Right ventricle myocardium superior (tissue), 1 donor: ENCODE measurements around the gene WDR41. TPM values are rescaled to one million over a fixed set of nuclear protein-coding genes. Genes with fewer than 3 reads are reported as not detected.
"Not testable (repeated sequence)": the region's sequence is repeated elsewhere in the genome, so short reads cannot be mapped to it uniquely, and the experiment has no call there.

ENCODE experiments used
- ATAC-seq: fragments of 200-7000 bp; cut with Tn5 transposase; one replicate; pipeline ENCODE4 v1.9.1; 2020; ENCODE audit warnings: mild to moderate bottlenecking; ENCODE audit not compliant: poor library complexity
- DNase-seq: peaks from one replicate; pipeline ENCODE4 v3.0.0-alpha.2; 2020
- intact Hi-C: fragments of 100-400 bp; cut with DNase I; formaldehyde crosslinking; loops from one replicate; pipeline ENCODE4 v1.11.2; 2022
- long read RNA-seq: library from polyadenylated mRNA; unstranded; transcript quantifications from one replicate; pipeline ENCODE4 v2.0.0, GENCODE V29; 2021
- total RNA-seq: library from RNA; stranded (reverse); fragmentation: NEBNext Ultra II Directional; extraction: Animal tissue kit (Norgen Biotek cat#: 25700); gene quantifications from one replicate; pipeline ENCODE4 v1.2.1, GENCODE V29; 2021
- donor health status: DM: no; HTN: yes; CAD: no; lungs with severe emphysema.

WDR41 gene, protein sequence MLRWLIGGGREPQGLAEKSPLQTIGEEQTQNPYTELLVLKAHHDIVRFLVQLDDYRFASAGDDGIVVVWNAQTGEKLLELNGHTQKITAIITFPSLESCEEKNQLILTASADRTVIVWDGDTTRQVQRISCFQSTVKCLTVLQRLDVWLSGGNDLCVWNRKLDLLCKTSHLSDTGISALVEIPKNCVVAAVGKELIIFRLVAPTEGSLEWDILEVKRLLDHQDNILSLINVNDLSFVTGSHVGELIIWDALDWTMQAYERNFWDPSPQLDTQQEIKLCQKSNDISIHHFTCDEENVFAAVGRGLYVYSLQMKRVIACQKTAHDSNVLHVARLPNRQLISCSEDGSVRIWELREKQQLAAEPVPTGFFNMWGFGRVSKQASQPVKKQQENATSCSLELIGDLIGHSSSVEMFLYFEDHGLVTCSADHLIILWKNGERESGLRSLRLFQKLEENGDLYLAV
- total RNA-seq = 23.8 TPM
- long read RNA-seq, transcript WDR41-201 (13 exons, 3,958 nt) = major isoform, 22 of 35 reads
- long read RNA-seq, partial matches to known transcripts = 4 of 35 reads
- long read RNA-seq, other reads (novel, unspliced or antisense) = 9 of 35 reads

DNA sequence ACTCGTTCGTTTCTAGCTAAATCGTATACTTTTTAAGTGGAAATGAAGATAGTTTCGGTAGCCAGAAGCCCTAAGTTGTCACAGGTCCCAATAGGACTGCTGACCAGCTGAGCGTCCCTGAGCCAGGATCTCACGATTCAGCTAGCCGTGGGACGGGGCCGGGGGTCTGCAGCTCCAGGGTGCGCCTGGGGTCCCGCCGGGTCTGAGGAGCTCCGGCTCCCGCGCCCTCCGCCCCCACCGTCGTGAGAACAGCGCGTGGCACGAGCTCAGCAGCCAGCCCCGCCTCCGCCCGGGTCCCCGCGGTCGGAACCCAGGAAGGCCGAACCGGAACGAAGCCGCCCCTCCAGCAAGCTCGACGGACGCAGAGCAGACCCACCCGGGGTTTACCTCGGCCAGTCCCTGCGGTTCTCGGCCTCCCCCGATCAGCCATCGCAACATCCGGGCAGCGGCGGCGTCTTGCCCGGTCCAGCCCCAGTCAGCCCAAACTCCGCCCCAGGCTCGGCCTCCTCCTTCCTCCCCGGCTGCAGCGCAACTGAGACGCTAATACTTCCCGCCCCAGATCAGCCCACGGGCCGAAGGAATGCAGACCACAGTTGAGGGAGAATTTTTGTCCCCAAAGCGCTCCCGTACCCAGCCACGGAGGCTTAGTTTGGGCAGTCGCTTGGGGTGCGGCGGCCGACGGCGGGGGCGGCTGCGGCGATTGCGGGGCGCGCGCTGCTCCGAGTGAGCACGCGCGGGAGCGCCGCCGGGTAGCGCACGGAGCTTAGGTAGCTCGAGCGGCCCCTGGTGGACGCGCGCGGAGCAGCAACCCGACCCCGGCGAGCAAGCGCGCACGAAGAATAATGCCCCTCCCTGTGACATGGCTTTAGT, at the start of gene WDR41:
Gene WDR41 (minus strand): TSS at position 534 of the 870 bp plus-strand sequence. CDS start 96 bp downstream, at position 438.
- intact Hi-C loops = loop anchor here (10.0 kb wide), 1 partner anchor 357 kb away; no protein-coding TSS in a partner anchor
- peak; percentile 98 for ATAC-seq
- peak; percentile 96 for DNase-seq

DNA sequence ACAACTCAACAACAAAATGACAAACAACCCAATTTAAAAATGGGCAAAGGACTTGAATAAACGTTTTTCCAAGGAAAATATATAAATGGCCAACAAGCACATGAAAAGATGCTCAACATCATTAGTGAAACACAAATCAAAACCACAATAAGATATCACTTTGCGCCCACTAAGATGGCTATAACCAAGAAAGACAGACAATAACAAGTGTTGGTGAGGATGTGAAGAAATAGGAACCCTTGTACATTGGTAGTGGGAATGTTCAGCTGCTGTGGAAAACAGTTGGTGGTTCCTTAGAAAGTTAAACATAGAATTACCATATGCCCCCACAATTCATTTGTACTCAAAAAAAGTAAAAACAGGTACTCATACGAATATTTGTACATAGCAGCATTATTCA, 39.2 kb upstream of the WDR41 start:
- no peak for DNase-seq
- intact Hi-C loops = no loop called here
- ATAC-seq = no peak

DNA sequence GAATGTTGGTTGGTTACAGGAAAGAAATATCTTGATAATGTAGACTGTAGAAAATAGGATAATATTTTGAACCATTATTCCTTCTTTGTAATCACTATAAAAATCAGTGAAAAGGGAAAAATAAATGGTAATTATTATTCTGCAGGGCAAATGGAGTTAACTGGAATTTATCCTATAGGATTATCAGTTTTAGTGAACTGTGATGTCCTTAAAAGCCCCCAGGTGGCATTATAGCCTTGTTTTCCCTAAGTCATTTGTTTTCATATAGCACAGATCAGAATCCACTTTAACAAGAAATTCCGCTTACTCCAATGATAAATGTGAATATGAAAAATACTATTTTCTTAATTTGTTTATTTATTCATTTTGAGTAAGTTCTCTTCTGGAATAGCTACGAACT, 26.2 kb upstream of the WDR41 start:
- ATAC-seq (no peak), DNase-seq (no peak)
- intact Hi-C loops = no loop called here

DNA sequence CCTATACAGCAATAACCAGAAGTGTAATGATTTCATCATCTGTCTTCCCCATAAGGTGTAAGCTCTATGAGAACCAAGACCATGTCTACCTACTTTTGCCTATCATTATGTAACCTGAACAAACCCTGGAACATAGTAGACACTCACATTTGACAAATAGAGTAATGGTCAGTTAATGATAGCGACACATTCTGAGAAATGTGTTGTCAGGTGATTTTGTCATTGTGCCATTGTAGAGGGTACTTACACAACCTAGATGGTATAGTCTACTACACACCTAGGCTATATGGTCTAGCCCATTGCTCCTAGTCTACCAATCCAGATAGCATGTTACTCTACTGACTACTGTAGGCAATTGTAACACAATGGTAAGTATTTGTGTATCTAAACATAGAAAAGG, 22.3 kb upstream of the WDR41 start:
- intact Hi-C loops = no loop called here
- DNase-seq (no peak), ATAC-seq (no peak)

DNA sequence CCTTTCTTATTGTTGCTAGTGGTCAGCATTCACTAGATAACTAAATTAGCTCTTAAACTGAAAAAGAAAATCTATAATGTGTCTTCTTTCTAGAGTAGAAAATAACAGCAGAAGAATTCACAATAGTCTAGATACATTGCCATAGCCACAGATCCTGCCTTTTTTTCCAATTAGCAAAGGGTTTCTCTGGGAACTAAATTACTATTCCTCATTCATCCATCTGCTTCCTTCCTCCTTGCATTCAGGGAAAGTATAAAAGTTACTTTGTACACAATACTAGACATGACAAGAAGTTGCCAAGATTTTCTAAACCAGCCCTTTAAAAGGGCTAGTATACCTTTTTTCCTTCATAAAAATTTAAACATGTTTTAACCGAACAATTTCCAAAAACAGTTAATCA, 21.2 kb upstream of the WDR41 start:
- intact Hi-C loops = no loop called here
- no peak for DNase-seq
- ATAC-seq = no peak

DNA sequence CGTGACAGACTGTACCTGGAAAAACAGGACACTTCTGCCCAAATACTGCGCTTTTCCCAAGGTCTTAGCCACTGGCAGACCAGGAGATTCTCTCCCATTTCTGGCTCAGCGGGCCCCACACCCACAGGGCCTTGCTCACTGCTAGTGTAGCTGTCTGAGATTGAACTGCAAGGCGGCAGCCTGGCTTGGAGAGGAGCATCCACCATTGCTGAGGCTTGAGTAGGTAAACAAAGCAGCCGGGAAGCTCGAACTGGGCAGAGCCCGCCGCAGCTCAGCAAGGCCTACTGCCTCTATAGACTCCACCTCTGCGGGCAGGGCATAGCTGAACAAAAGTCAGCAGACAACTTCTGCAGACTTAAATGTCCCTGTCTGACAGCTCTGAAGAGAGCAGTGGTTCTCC, 9.0 kb upstream of the WDR41 start:
- intact Hi-C loops, DNase-seq, ATAC-seq: not testable (repeated sequence)

DNA sequence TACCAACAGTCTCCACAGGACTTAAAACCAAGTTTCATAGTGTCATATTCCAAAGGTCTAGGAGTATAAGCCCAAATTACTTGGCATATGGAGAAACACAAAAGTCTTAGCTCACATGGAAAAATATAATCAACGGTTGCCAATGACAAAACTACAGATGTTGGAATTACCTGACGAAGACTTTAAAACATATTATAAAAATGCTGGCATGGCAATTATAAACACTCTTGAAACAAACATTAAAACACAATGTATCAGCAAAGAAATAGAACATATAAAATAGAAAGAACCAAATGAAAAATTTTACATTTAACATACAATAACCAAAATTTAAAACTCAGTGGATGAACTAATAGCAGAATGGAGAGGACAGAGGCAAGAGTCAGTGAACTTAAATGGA, 7.9 kb upstream of the WDR41 start:
- DNase-seq = no peak
- intact Hi-C loops = loop anchor here (10.0 kb wide), 1 partner anchor 365 kb away; no protein-coding TSS in a partner anchor
- no peak for ATAC-seq

DNA sequence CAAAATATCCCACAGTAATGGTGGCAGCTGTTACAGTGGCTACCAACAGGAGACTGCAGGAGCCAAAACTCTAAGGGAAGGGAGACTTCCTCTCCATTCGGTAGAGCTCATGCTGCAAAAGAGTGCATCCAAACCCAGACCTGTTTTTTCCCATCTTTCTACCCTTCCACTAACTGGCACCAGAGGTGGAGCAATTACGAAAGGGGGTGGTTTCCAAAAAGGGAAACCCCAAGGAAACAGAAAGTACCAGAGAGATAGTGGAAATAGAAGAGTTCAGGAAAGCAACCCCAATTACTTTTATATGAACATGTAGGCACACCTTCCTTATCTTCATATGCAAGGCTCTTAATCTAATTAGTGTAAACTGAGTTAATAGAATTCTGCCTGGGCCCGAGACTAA, 7.3 kb upstream of the WDR41 start:
- no peak for ATAC-seq
- no peak for DNase-seq
- intact Hi-C loops = loop anchor here (10.0 kb wide), 1 partner anchor 365 kb away; no protein-coding TSS in a partner anchor

DNA sequence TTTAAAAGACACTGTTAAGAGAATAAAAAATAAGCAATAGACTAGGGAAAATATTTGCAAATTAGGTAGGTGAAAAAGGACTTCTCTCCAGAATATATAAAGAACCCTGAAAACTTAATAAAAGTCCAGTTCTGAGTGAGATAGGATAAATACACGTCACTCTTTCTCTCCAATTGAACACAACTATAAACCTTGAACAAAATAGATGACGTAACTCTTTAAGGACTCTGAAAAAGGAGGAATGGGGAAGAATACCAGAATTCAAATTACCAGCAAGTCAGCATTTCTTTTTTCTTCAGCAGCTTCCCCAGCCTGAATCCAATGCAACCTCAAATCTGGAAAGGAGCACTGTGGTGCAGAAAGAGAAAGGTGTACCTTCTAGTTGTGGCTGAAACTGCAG, 6.8 kb upstream of the WDR41 start:
- ATAC-seq (no peak), DNase-seq (no peak)
- intact Hi-C loops = loop anchor here (10.0 kb wide), 1 partner anchor 364 kb away; no protein-coding TSS in a partner anchor

DNA sequence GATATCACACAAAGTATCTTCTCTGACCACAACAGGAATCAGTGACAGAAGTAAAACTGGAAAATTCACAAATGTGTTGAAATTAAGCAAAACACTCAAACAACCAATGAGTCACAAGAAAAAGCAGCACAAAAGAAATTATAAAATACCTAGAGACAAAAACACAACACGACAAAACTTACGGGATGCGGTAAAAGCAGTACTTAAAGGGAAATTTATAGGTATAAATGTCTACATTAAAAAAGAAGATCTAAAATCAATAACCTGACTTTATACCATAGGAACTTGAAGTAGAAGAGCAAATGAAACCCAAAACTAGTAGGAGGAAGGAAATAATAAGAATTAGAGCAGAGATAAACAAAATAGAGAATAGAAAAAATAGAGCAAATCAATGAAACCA, 2.8 kb upstream of the WDR41 start:
- ATAC-seq (no peak), DNase-seq (no peak)
- intact Hi-C loops = loop anchor here (10.0 kb wide), 1 partner anchor 360 kb away; no protein-coding TSS in a partner anchor

DNA sequence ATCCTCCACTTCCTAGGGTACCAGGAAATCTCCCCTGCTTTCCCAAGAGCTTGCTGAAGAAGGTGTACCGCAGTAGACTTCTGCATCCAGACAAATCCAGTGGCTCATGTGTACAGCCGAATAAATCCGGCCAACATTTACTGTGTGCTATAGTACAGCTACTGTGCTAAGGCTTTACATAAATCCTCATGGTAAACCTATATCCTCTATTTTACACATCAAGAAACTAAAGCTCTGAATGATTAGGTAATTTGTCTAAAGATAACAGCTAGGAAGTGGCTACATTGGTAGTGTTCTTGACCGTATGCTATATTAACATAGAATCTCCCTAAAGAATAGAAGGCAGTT, 511 bp upstream of the WDR41 start:
- ATAC-seq (no peak), DNase-seq (no peak)
- intact Hi-C loops = loop anchor here (10.0 kb wide), 1 partner anchor 358 kb away; no protein-coding TSS in a partner anchor

DNA sequence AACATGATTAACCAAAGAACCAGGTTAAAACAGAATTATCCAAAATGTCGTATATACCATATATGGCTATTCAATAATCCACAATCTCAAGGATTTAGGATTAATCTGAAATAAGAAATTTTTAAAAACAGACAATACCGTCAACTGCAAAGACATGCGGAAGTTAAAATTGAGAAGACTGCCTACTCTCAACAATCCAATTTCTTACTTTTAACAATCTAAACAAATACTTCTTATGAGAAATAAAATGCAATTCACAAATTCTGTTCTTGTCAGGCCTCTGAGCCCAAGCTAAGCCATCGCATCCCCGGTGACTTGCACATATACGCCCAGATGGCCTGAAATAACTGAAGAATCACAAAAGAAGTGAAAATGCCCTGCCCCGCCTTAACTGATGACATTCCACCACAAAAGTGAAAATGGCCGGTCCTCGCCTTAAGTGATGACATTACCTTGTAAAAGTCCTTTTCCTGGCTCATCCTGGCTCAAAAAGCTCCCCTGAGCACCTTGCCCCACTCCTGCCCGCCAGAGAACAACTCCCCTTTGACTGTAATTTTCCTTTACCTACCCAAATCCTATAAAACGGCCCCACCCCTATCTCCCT, 1.3 kb downstream of the WDR41 start:
- not testable (repeated sequence) for DNase-seq, ATAC-seq
- intact Hi-C loops = loop anchor here (10.0 kb wide), 1 partner anchor 356 kb away; no protein-coding TSS in a partner anchor

DNA sequence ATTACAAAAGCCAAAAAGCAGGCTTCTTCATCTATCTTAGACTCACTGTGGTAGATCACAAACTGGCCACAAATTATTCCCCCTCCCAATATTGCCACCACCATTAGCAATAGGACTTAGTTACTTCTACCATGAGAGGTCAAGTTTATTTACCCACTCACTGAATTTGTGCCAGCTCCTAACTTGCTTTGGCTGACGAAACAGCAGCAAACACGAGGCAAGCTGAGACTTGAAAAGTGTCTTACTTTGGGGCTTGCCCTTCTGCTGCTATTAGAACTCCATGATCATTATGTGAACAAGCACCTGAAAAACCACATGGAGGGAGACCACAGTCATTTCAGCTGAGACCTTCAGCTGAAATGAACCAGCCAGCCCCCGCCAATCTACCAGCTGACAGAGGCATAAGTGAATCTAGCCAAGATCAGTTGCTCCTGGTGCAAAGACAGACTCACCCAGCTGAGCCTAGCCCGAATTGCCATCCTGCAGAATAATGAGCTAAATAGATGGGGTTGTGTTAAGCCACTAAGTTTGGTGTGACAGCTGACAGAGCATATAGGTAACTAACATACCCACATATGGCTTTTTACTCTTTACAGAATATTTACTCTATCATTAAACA, 5.7 kb downstream of the WDR41 start:
- no peak for ATAC-seq
- DNase-seq = no peak
- intact Hi-C loops = no loop called here

DNA sequence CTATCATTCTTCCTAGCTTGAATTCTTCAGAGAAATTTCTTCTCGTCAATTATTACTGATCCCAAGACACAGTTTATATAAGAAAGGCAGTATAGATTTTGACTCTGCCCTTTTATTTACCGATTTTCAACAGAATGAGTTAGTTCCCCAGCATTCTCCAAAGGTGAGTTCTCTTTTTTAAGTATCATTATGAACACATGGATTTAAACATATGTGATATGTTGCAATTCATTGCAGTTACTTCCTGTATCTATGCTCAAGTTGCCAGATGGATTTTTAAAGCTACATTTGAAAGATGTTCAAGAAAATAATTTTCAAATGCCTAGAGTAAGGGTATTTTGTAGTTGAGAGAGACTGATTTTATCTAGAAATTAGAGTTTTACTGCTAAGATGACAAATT, 8.4 kb downstream of the WDR41 start:
- intact Hi-C loops = no loop called here
- ATAC-seq (no peak), DNase-seq (no peak)

DNA sequence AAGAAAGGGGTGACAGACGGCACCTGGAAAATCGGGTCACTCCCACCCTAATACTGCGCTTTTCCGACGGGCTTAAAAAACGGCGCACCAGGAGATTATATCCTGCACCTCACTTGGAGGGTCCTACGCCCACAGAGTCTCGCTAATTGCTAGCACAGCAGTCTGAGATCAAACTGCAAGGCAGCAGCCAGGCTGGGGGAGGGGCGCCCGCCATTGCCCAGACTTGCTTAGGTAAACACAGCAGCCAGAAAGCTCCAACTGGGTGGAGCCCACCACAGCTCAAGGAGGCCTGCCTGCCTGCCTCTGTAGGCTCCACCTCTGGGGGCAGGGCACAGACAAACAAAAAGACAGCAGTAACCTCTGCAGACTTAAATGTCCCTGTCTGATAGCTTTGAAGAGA, 17.1 kb downstream of the WDR41 start:
- ATAC-seq, intact Hi-C loops, DNase-seq: not testable (repeated sequence)

DNA sequence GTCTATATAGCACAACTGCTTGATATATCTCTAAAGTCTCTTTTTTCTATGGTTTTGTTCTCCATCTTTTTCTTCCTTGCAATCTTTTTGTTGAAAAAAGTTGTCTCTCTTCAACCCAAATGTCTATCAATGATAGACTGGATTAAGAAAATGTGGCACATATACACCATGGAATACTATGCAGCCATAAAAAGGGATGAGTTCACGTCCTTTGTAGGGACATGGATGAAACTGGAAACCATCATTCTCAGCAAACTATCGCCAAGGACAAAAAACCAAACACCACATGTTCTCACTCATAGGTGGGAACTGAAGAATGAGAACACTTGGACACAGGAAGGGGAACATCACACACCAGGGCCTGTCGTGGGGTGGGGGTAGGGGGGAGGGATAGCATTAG, 23.2 kb downstream of the WDR41 start:
- DNase-seq, intact Hi-C loops: not testable (repeated sequence)

DNA sequence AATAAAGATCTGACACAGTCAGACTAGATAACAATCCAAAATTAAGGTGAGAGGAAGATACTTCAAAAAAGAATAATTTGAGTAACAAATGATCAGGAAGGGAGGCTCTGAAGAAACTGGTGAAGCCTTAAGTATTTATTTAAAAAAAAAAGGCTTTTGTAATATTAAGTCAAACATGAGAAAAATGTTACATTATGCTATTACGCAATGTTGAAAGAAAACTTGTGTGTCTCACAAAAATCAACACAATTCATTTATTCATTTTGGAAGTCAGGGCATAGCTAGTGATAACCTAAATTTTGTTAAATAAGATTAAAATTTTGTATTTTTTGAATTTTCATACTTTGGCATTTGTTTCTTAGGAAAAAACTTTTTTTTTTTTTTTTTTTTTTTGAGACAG, 28.2 kb downstream of the WDR41 start:
- ATAC-seq (no peak), DNase-seq (no peak)
- intact Hi-C loops = no loop called here

More for the DNA sequence above, 23.2 kb downstream of the WDR41 start:
- ATAC-seq = not testable (repeated sequence)

DNA sequence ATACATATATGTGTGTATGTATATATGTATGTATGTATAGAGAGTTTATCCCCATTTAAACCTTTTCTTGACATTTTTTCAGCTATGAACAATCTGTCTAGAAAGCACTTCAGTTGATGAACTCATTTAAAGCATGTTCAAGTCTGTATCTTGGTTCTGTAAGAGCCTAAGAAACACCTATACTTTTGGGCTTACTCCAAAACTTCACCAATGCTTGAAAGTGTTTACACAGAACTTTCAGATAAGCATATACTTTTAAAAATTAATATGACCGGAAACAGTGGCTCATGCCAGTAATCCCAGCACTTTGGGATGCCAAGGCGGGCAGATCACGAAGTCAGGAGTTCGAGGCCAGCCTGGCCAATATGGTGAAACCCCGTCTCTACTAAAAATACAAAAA, 30.8 kb downstream of the WDR41 start:
- DNase-seq = no peak
- no peak for ATAC-seq
- intact Hi-C loops = no loop called here
